HCT116 (cell line): Measurements from ENCODE around the gene TMEM165. TPM values are rescaled to one million over a fixed set of nuclear protein-coding genes. Genes with fewer than 3 reads are reported as not detected.
A peak's percentile ranks its signal among the peaks of the same experiment; 100 is the strongest.

Experiments
- ATAC-seq: fragments of 200-7000 bp; cut with Tn5 transposase; 2 replicates; pipeline ENCODE4 v1.9.1; 2020; ENCODE audit warnings: mild to moderate bottlenecking, moderate library complexity
- BruUV-seq: library from RNA; stranded (reverse); fragments of 400-500 nt; replicated peaks from 2 replicates; lab custom pipeline; 2021; lab: Mats Ljungman, UMichigan
- CTCF ChIA-PET: fragments of 300-600 bp; sonication (Branson Sonifier 250); formaldehyde crosslinking; loops from one replicate; lab custom pipeline; 2021; ENCODE audit warnings: antibody characterized with exemption; lab: Charles Lee
- POLR2A ChIA-PET: fragments of 300-600, 350-600 bp; sonication (Branson Sonifier 250); formaldehyde crosslinking; loops from one replicate; lab custom pipeline; 2021; ENCODE audit warnings: antibody characterized with exemption; lab: Charles Lee
- RAD21 ChIA-PET, 2 experiments: fragments of 300-600 bp; sonication (Branson Sonifier 250); formaldehyde crosslinking; loops; one replicate each; lab custom pipeline; 2023; ENCODE audit warnings: low total read pairs in 2 of 2; ENCODE audit not compliant: uncharacterized antibody in 2 of 2, unreplicated experiment in 2 of 2, low non-redundant PET in 1 of 2; lab: Charles Lee
- DNase-seq: peaks from one replicate; pipeline ENCODE4 v3.0.0-alpha.2; 2010; ENCODE audit warnings: low read depth, low spot score
- H2AFZ ChIP-seq: fragments of 200-600 bp; shearing (Covaris generic), sonication (generic); 2 replicates; pipeline ENCODE4 v1.6.1; 2017; ENCODE audit warnings: low read depth, mixed run types, mixed read lengths, antibody characterized with exemption, low read length; ENCODE audit not compliant: poor library complexity, severe bottlenecking
- H3K27ac ChIP-seq: 2 replicates; pipeline ENCODE4 v1.5.1; 2012; ENCODE audit warnings: low read depth, low read length
- H3K27me3 ChIP-seq: fragments of 200-600 bp; sonication (generic); 2 replicates; pipeline ENCODE4 v1.6.1; 2016; ENCODE audit warnings: mixed run types, low read length, mixed read lengths; ENCODE audit not compliant: insufficient read depth
- H3K36me3 ChIP-seq, 2 experiments: fragments of 200-500 bp in 1 of 2; fragments of 200-600 bp in 1 of 2; sonication (Bioruptor generic) in 1 of 2; sonication (generic) in 1 of 2; 2 replicates each; pipeline versions ENCODE4 v1.5.1 to v1.6.1; 2014 to 2016; ENCODE audit warnings: low read length in 2 of 2, inconsistent platforms in 1 of 2, mixed read lengths in 1 of 2, mixed run types in 1 of 2; ENCODE audit not compliant: insufficient read depth in 2 of 2, control insufficient read depth in 1 of 2
- H3K4me1 ChIP-seq, 2 experiments: fragments of 200-600 bp in 1 of 2; sonication (generic) in 1 of 2; 2 replicates each; pipeline versions ENCODE4 v1.5.1 to v1.6.1; 2012 to 2017; ENCODE audit warnings: low read length in 2 of 2, inconsistent platforms in 1 of 2, mild to moderate bottlenecking in 1 of 2, mixed read lengths in 1 of 2, mixed run types in 1 of 2, moderate library complexity in 1 of 2; ENCODE audit not compliant: insufficient read depth in 2 of 2, control insufficient read depth in 1 of 2
- H3K4me2 ChIP-seq: fragments of 200-600 bp; sonication (generic); 2 replicates; pipeline ENCODE4 v1.6.1; 2017; ENCODE audit warnings: mixed run types, low read length, mixed read lengths
- H3K4me3 ChIP-seq, 2 experiments: fragments of 200-600 bp in 1 of 2; sonication (generic) in 1 of 2; replicated peaks in 1 of 2; 2 replicates each; pipeline ENCODE4 v1.5.1; 2011 to 2016; ENCODE audit warnings: low read length in 2 of 2, control low read depth in 1 of 2, low read depth in 1 of 2, mild to moderate bottlenecking in 1 of 2, mixed read lengths in 1 of 2, mixed run types in 1 of 2
- H3K79me2 ChIP-seq: fragments of 200-600 bp; sonication (generic); 2 replicates; pipeline ENCODE4 v1.6.1; 2017; ENCODE audit warnings: mild to moderate bottlenecking, mixed run types, low read length, moderate library complexity, mixed read lengths; ENCODE audit not compliant: insufficient read depth
- H3K9ac ChIP-seq: fragments of 200-600 bp; sonication (generic); 2 replicates; pipeline ENCODE4 v1.6.1; 2016; ENCODE audit warnings: low read length, mixed read lengths
- H3K9me2 ChIP-seq: fragments of 200-600 bp; sonication (generic), shearing (Covaris generic); 2 replicates; pipeline ENCODE4 v1.6.1; 2017; ENCODE audit warnings: mixed run types, mild to moderate bottlenecking, moderate library complexity; ENCODE audit not compliant: insufficient read depth
- H3K9me3 ChIP-seq, 2 experiments: fragments of 200-500 bp in 1 of 2; fragments of 200-600 bp in 1 of 2; sonication (Bioruptor generic) in 1 of 2; sonication (generic) in 1 of 2; 2 replicates each; pipeline ENCODE4 v1.6.1; 2014 to 2017; ENCODE audit warnings: low read length in 2 of 2, mixed read lengths in 2 of 2, inconsistent platforms in 1 of 2, low read depth in 1 of 2, mild to moderate bottlenecking in 1 of 2, mixed run types in 1 of 2, moderate library complexity in 1 of 2; ENCODE audit not compliant: control insufficient read depth in 1 of 2, insufficient read depth in 1 of 2
- H4K20me1 ChIP-seq: fragments of 200-600 bp; sonication (generic), shearing (Covaris generic); 2 replicates; pipeline ENCODE4 v1.6.1; 2017; ENCODE audit warnings: mixed run types, mild to moderate bottlenecking, moderate library complexity; ENCODE audit not compliant: insufficient read depth
- CEBPB ChIP-seq: IDR thresholded peaks from 2 replicates; pipeline ENCODE4 v1.6.1; 2012; ENCODE audit warnings: low read depth
- FOSL1 ChIP-seq: IDR thresholded peaks from 2 replicates; pipeline ENCODE4 v1.6.1; 2012; ENCODE audit warnings: low read depth
- JUND ChIP-seq: IDR thresholded peaks from 2 replicates; pipeline ENCODE4 v1.6.1; 2012
- POLR2A ChIP-seq: IDR thresholded peaks from 2 replicates; pipeline ENCODE4 v1.7.0; 2011; ENCODE audit warnings: borderline replicate concordance; ENCODE audit not compliant: insufficient read depth, insufficient read length; ENCODE audit errors: extremely low read depth
- SIN3A ChIP-seq: IDR thresholded peaks from 2 replicates; pipeline ENCODE4 v1.6.1; 2012; ENCODE audit warnings: low read depth
- SP1 ChIP-seq: IDR thresholded peaks from 2 replicates; pipeline ENCODE4 v1.6.1; 2012; ENCODE audit warnings: low read depth
- SRF ChIP-seq: IDR thresholded peaks from 2 replicates; pipeline ENCODE4 v1.6.1; 2012; ENCODE audit warnings: low read depth
- YY1 ChIP-seq: IDR thresholded peaks from 2 replicates; pipeline ENCODE4 v1.6.1; 2011; ENCODE audit warnings: low read length, low read depth, moderate library complexity, mild to moderate bottlenecking; ENCODE audit not compliant: insufficient replicate concordance; ENCODE audit errors: extremely low read depth
- ZNF274 ChIP-seq: fragments of 200-500 bp; sonication (Bioruptor generic); IDR thresholded peaks from 2 replicates; pipeline ENCODE4 v1.6.1; 2014; ENCODE audit warnings: mild to moderate bottlenecking, low read depth, low read length, inconsistent platforms
- intact Hi-C: fragments of 100-400 bp; cut with micrococcal nuclease; formaldehyde crosslinking; loops from 2 replicates; pipeline ENCODE4 v1.10.0; 2022
- total RNA-seq: library from RNA; stranded (reverse); gene quantifications from one replicate; pipeline ENCODE4 v1.2.1, GENCODE V29; 2021; ENCODE audit not compliant: unreplicated experiment
- TF ChIP-seq, protein P1 (sequence below): IDR thresholded peaks from 2 replicates; pipeline ENCODE4 v1.6.1; 2011; ENCODE audit warnings: mild to moderate bottlenecking, low read length, moderate library complexity; ENCODE audit not compliant: insufficient replicate concordance; ENCODE audit errors: extremely low read depth
- TF ChIP-seq, protein P2 (sequence below): IDR thresholded peaks from 2 replicates; pipeline ENCODE4 v1.6.1; 2012

The TMEM165 gene
- total RNA-seq, 1 experiment from 2014 or later: 60.7 TPM

DNA sequence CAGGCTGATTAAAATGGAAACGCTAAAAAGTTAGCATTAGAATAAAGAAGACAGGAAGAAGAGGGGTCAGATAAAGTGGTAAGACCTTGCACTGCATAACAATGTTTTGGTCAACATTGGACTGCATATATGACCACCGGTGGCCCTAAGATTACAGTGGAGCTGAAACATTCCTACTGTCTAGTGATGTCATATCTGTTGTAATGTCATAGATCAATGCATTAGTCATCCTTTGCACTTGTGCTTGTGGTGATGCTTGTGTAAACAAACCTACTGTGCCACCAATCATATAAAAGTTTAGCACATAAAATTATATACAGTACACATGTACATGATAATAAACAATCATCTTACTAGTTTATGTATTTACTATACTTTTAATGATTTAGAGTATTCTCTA lies 73.0 kb downstream of the TMEM165 start:
- ChIA-PET RAD21 (no interaction called here), POLR2A (no interaction called here), CTCF (no interaction called here)
- intact Hi-C loops: no loop called here
- Histone ChIP-seq H3K4me3 (no peak overlapping the region), H3K4me2 (no peak overlapping the region), H2AFZ (no peak overlapping the region), H3K9ac (no peak overlapping the region), H3K79me2 (no peaks in the 10 kb centered on the region), H3K27ac (no peak overlapping the region), H3K4me1 (0 out of 4 replicates have a peak, but pooled peaks cover 0 to 3% of the 10 kb centered on the region in 2 experiments), H3K27me3 (no peaks in the 10 kb centered on the region), H3K9me3 (no peaks in the 10 kb centered on the region), H3K36me3 (peaks cover 4 to 25% of the 10 kb centered on the region in 2 experiments; a peak in 3 of 4 replicates), H3K9me2 (no peaks in the 10 kb centered on the region), H4K20me1 (no peaks in the 10 kb centered on the region)
- no TSS peak for BruUV-seq
- DNase-seq: peak; percentile 15
- TF ChIP-seq, protein P1, sequence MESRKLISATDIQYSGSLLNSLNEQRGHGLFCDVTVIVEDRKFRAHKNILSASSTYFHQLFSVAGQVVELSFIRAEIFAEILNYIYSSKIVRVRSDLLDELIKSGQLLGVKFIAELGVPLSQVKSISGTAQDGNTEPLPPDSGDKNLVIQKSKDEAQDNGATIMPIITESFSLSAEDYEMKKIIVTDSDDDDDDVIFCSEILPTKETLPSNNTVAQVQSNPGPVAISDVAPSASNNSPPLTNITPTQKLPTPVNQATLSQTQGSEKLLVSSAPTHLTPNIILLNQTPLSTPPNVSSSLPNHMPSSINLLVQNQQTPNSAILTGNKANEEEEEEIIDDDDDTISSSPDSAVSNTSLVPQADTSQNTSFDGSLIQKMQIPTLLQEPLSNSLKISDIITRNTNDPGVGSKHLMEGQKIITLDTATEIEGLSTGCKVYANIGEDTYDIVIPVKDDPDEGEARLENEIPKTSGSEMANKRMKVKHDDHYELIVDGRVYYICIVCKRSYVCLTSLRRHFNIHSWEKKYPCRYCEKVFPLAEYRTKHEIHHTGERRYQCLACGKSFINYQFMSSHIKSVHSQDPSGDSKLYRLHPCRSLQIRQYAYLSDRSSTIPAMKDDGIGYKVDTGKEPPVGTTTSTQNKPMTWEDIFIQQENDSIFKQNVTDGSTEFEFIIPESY: no peak
- TF ChIP-seq SRF (no peak), SIN3A (no peak), YY1 (no peak), JUND (0 out of 2 replicates have a peak, but pooled peaks have one; percentile 11), SP1 (no peak), ZNF274 (no peak), CEBPB (no peak), POLR2A (no peak), FOSL1 (peak; percentile 38; the same call in 1 of the 2 replicates)
- TF ChIP-seq, protein P2, sequence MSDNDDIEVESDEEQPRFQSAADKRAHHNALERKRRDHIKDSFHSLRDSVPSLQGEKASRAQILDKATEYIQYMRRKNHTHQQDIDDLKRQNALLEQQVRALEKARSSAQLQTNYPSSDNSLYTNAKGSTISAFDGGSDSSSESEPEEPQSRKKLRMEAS: no peak
- no peak for ATAC-seq
